Measurements from ENCODE around the gene PPFIA4. TPM values are rescaled to one million over a fixed set of nuclear protein-coding genes. Genes with fewer than 3 reads are reported as not detected.

Gene PPFIA4
- polyA plus RNA-seq, 1 donor (not counting 4 experiments of a cell fraction or from before 2014, with no cell fraction given) = 2.3 TPM

DNA sequence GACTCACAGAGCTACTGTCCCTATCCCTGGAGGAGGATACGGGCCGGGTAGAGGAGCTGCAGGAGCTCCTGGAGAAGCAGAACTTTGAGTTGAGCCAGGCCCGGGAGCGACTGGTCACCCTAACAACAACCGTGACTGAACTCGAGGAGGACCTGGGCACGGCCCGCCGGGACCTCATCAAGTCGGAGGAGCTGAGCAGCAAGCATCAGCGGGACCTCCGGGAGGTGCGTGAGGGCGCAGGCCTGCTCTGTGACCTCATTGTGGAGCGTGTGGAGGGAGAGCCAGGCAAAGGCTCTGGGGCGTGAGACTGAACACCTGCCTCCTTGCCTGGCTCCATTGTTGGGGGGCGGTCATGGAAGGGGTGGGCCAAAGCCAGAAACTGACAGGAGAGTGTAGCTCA, 19.0 kb downstream of the PPFIA4 start:
- dilution Hi-C loops (cut with MboI; ENCODE audit: extremely low pct_ligation_motif_present, low sequenced_read_pairs) = loop anchor here (25.0 kb wide), 1 partner anchor 217 kb away; no protein-coding TSS in a partner anchor
- Histone ChIP-seq H3K36me3 (ENCODE audit: control insufficient read depth in 2 of 2, extremely low read depth in 1 of 2, insufficient read depth in 2 of 2, low read length in 2 of 2) (peaks cover 0 to 5% of the 10 kb centered on the region in 2 experiments), H3K4me3 (ENCODE audit: control insufficient read depth in 2 of 3, extremely low read depth in 1 of 3, insufficient read depth in 2 of 3, low read depth in 1 of 3, low read length in 3 of 3) (no peak overlapping the region), H4K20me1 (ENCODE audit: control insufficient read depth, extremely low read depth, insufficient read depth, low read length) (peaks cover 3% of the 10 kb centered on the region), H3K9me3 (ENCODE audit: control insufficient read depth, low read depth, low read length) (no peaks in the 10 kb centered on the region), H3K9ac (ENCODE audit: control insufficient read depth, extremely low read depth, insufficient read depth, low read length) (no peak overlapping the region), H3K4me1 (ENCODE audit: control insufficient read depth, extremely low read depth, insufficient read depth, low read length) (peaks cover 8% of the 10 kb centered on the region), H3K9me1 (ENCODE audit: control insufficient read depth, extremely low read depth, insufficient read depth, low read length) (no peaks in the 10 kb centered on the region), H3K4me2 (ENCODE audit: control insufficient read depth, extremely low read depth, insufficient read depth, low read depth, low read length) (no peak overlapping the region), H3K27ac (ENCODE audit: control insufficient read depth, insufficient read depth, low read length) (no peak overlapping the region), H2AFZ (ENCODE audit: control insufficient read depth, low read length) (no peak overlapping the region), H3K79me2 (ENCODE audit: control insufficient read depth, insufficient read depth, low read length) (no peaks in the 10 kb centered on the region), H3K27me3 (ENCODE audit: control insufficient read depth, extremely low read depth, insufficient read depth, low read length) (no peaks in the 10 kb centered on the region)
- FAIRE-seq = no peak
- TF ChIP-seq, protein P1, sequence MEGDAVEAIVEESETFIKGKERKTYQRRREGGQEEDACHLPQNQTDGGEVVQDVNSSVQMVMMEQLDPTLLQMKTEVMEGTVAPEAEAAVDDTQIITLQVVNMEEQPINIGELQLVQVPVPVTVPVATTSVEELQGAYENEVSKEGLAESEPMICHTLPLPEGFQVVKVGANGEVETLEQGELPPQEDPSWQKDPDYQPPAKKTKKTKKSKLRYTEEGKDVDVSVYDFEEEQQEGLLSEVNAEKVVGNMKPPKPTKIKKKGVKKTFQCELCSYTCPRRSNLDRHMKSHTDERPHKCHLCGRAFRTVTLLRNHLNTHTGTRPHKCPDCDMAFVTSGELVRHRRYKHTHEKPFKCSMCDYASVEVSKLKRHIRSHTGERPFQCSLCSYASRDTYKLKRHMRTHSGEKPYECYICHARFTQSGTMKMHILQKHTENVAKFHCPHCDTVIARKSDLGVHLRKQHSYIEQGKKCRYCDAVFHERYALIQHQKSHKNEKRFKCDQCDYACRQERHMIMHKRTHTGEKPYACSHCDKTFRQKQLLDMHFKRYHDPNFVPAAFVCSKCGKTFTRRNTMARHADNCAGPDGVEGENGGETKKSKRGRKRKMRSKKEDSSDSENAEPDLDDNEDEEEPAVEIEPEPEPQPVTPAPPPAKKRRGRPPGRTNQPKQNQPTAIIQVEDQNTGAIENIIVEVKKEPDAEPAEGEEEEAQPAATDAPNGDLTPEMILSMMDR (optimal IDR thresholded peaks at IDR 0.05 in 1 of 3, IDR thresholded peaks at IDR 0.05 in 1 of 3, conservative IDR thresholded peaks at IDR 0.05 in 1 of 3; ENCODE audit: extremely low read depth in 1 of 3, insufficient read depth in 2 of 3, low read length in 3 of 3) = no peak
- no peak for TF ChIP-seq EZH2 (IDR thresholded peaks at IDR 0.05; ENCODE audit: low read length)
- no peak for DNase-seq (ENCODE audit: low read depth, low spot score)

DNA sequence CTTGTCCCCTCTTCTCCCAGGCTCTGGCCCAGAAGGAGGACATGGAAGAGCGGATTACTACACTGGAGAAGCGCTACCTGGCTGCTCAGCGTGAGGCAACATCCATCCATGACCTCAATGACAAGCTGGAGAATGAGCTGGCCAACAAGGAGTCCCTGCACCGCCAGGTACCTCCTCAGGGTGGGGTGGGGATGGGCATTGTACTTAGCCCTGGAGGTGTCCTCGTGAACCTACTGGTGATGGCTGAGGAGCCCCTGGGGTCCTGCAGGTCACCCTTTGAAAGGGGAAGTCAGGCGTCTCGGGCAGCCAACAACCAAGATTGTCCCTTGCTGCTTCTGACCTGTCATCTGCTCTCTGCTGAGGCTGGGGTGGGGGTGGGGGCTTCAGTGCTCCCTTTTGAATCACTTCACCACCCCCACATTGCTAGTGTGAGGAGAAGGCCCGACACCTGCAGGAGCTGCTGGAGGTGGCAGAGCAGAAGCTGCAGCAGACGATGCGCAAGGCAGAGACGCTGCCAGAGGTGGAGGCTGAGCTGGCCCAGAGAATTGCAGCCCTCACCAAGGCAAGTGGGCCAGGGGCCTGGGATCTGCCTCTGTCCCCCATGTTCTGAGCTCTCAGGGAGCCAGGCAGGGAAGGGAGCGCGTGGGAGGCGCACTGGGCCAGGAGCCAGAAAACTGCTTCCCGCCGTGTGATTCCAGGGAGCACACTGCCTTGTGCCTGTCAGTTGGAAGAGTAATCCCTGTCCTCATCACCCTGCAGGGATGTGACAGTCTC, 19.7 kb downstream of the PPFIA4 start:
- H3K9ac ChIP-seq (ENCODE audit: control insufficient read depth, extremely low read depth, insufficient read depth, low read length) = no peak overlapping the region
- DNase-seq (ENCODE audit: low read depth, low spot score) (no peak), FAIRE-seq (no peak)
- H3K79me2 ChIP-seq (ENCODE audit: control insufficient read depth, insufficient read depth, low read length) = no peaks in the 10 kb centered on the region
- no peak overlapping the region for H3K4me2 ChIP-seq (ENCODE audit: control insufficient read depth, extremely low read depth, insufficient read depth, low read depth, low read length)
- H2AFZ ChIP-seq (ENCODE audit: control insufficient read depth, low read length) = no peak overlapping the region
- H3K36me3 ChIP-seq (ENCODE audit: control insufficient read depth in 2 of 2, extremely low read depth in 1 of 2, insufficient read depth in 2 of 2, low read length in 2 of 2) = peaks cover 0 to 5% of the 10 kb centered on the region in 2 experiments
- H3K27ac ChIP-seq (ENCODE audit: control insufficient read depth, insufficient read depth, low read length) = no peak overlapping the region
- no peak overlapping the region for H3K4me3 ChIP-seq (ENCODE audit: control insufficient read depth in 2 of 3, extremely low read depth in 1 of 3, insufficient read depth in 2 of 3, low read depth in 1 of 3, low read length in 3 of 3)
- no peaks in the 10 kb centered on the region for H3K9me1 ChIP-seq (ENCODE audit: control insufficient read depth, extremely low read depth, insufficient read depth, low read length)
- TF ChIP-seq, protein P1 (optimal IDR thresholded peaks at IDR 0.05 in 1 of 3, IDR thresholded peaks at IDR 0.05 in 1 of 3, conservative IDR thresholded peaks at IDR 0.05 in 1 of 3; ENCODE audit: extremely low read depth in 1 of 3, insufficient read depth in 2 of 3, low read length in 3 of 3) = no peak
- no peak for TF ChIP-seq EZH2 (IDR thresholded peaks at IDR 0.05; ENCODE audit: low read length)
- dilution Hi-C loops (cut with MboI; ENCODE audit: extremely low pct_ligation_motif_present, low sequenced_read_pairs) = loop anchor here (25.0 kb wide), 1 partner anchor 216 kb away; no protein-coding TSS in a partner anchor
- H3K4me1 ChIP-seq (ENCODE audit: control insufficient read depth, extremely low read depth, insufficient read depth, low read length) = peaks cover 8% of the 10 kb centered on the region
- H4K20me1 ChIP-seq (ENCODE audit: control insufficient read depth, extremely low read depth, insufficient read depth, low read length) = peaks cover 3% of the 10 kb centered on the region
- no peaks in the 10 kb centered on the region for H3K27me3 ChIP-seq (ENCODE audit: control insufficient read depth, extremely low read depth, insufficient read depth, low read length)
- H3K9me3 ChIP-seq (ENCODE audit: control insufficient read depth, low read depth, low read length) = no peaks in the 10 kb centered on the region
